Activated CD4-positive, alpha-beta memory T cell treated with anti-CD3 and anti-CD28 coated beads, Interleukin-2, amount 10 ng/mL, durations not matched to agents 7 days and 5 days (primary cell): ENCODE measurements around the gene TUBA8. TPM values are rescaled to one million over a fixed set of nuclear protein-coding genes. Genes with fewer than 3 reads are reported as not detected.
"Not testable (repeated sequence)": the region's sequence is repeated elsewhere in the genome, so short reads cannot be mapped to it uniquely, and the experiment has no call there.

ENCODE experiments used
- CTCF ChIA-PET: fragments of 350-600 bp; sonication (Branson Sonifier 250); formaldehyde crosslinking; loops from one replicate; lab custom pipeline; 2021; ENCODE audit warnings: antibody characterized with exemption, inconsistent platforms; lab: Charles Lee
- POLR2A ChIA-PET: fragments of 350-600 bp; sonication (Branson Sonifier 250); formaldehyde crosslinking; loops from one replicate; lab custom pipeline; 2021; ENCODE audit warnings: antibody characterized with exemption; lab: Charles Lee
- DNase-seq: peaks from one replicate; pipeline ENCODE4 v3.0.0-alpha.2; 2020
- H3K27ac Mint-ChIP-seq: one replicate; pipeline ENCODE4 v1.8.0; 2021; ENCODE audit warnings: mild to moderate bottlenecking, mixed read lengths
- H3K27me3 Mint-ChIP-seq: one replicate; pipeline ENCODE4 v1.8.0; 2021; ENCODE audit warnings: mixed read lengths
- H3K36me3 Mint-ChIP-seq: one replicate; pipeline ENCODE4 v1.8.0; 2021; ENCODE audit warnings: low read depth, mixed read lengths
- H3K4me1 Mint-ChIP-seq: one replicate; pipeline ENCODE4 v1.8.0; 2021; ENCODE audit warnings: mixed read lengths
- H3K4me3 Mint-ChIP-seq: one replicate; pipeline ENCODE4 v1.8.0; 2021; ENCODE audit warnings: mild to moderate bottlenecking, mixed read lengths
- H3K9me3 Mint-ChIP-seq: one replicate; pipeline ENCODE4 v1.8.0; 2021; ENCODE audit warnings: mixed read lengths
- total RNA-seq, 2 experiments: library from RNA; stranded (reverse); gene quantifications; one replicate each; pipeline ENCODE4 v1.2.3, GENCODE V29; 2021

The TUBA8 gene
- total RNA-seq, 2 experiments from 2014 or later, result 0.88 to 1.4 TPM

DNA sequence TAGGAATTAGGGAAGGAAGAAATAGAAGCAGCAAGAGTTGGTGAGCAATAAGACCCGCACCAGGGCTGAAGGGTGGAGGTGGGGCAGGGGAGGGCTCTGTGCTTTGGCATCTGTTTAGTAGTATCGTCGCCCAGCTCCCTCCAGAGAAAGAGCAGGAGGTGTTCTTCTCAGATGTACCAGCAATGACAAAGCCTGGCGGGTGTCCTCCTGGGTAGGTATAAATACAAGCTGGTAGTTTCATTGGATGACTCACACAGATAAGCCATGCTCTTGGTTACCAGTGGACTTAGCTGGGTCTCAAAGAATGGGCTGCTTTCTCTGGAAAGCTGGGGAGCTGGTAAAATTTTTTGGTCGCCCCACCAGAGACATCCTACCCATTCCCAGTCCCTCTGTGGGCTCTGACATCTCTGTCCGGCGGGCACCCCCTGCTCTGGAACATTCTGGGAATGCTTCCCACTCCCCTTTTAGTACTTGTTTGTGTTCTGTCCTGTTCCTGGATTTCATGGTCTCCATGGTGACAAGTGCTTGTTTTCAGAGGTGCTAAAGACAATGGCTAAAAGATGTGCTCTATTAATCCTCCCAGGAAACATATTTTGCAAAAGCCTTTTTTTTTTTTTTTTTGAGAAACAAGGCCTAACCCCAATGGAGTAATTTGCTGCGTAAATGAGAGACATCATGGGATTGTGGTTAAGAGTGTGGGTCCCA lies 15.4 kb upstream of the TUBA8 start:
- H3K27me3 Mint-ChIP-seq, result no peaks in the 10 kb centered on the region
- no peak overlapping the region for H3K4me3 Mint-ChIP-seq
- H3K9me3 Mint-ChIP-seq, result no peaks in the 10 kb centered on the region
- CTCF ChIA-PET, result no interaction called here
- no peak overlapping the region for H3K27ac Mint-ChIP-seq
- DNase-seq, result no peak
- POLR2A ChIA-PET, result interaction anchor here (9.1 kb wide), 1 partner anchor 18 kb away, joined by 72 read pairs; the partner anchor contains the start of gene PEX26
- peaks cover 45% of the 10 kb centered on the region for H3K36me3 Mint-ChIP-seq
- peaks cover 21% of the 10 kb centered on the region for H3K4me1 Mint-ChIP-seq

- H3K27me3 Mint-ChIP-seq, result no peaks in the 10 kb centered on the region
- no peak for DNase-seq
- ChIA-PET POLR2A (no interaction called here), CTCF (no interaction called here)
- H3K9me3 Mint-ChIP-seq, result no peaks in the 10 kb centered on the region
- peaks cover 47% of the 10 kb centered on the region for H3K36me3 Mint-ChIP-seq
- no peak overlapping the region for H3K4me3 Mint-ChIP-seq
- no peak overlapping the region for H3K27ac Mint-ChIP-seq
- peaks cover 9% of the 10 kb centered on the region for H3K4me1 Mint-ChIP-seq
These were observed 13.8 kb upstream of the TUBA8 start for GRCh38 chr22:18096823-18097222.

GRCh38 chr22:18100781-18101180 lies 9.8 kb upstream of the TUBA8 start:
- no peak for DNase-seq
- H3K36me3 Mint-ChIP-seq, result peaks cover 48% of the 10 kb centered on the region
- no peak overlapping the region for H3K4me3 Mint-ChIP-seq
- no peak overlapping the region for H3K27ac Mint-ChIP-seq
- peaks cover 15% of the 10 kb centered on the region for H3K9me3 Mint-ChIP-seq
- H3K27me3 Mint-ChIP-seq, result no peaks in the 10 kb centered on the region
- ChIA-PET CTCF (interaction anchor here (0.8 to 1.3 kb wide), 2 partner anchors 9 to 23 kb away, joined by 3 read pairs; no protein-coding TSS in a partner anchor), POLR2A (interaction anchor here (0.9 kb wide), 1 partner anchor 22 kb away, joined by 3 read pairs; no protein-coding TSS in a partner anchor)
- H3K4me1 Mint-ChIP-seq, result peaks cover 9% of the 10 kb centered on the region

- Mint-ChIP-seq H3K27me3 (no peaks in the 10 kb centered on the region), H3K9me3 (peaks cover 21% of the 10 kb centered on the region), H3K27ac (no peak overlapping the region), H3K4me3 (no peak overlapping the region), H3K4me1 (peaks cover 9% of the 10 kb centered on the region), H3K36me3 (peaks cover 47% of the 10 kb centered on the region)
- ChIA-PET POLR2A (interaction anchor here (0.9 kb wide), 1 partner anchor 23 kb away, joined by 3 read pairs; no protein-coding TSS in a partner anchor), CTCF (no interaction called here)
- no peak for DNase-seq
These were observed 9.1 kb upstream of the TUBA8 start for GRCh38 chr22:18101536-18101935.

GRCh38 chr22:18103527-18104269 lies 6.9 kb upstream of the TUBA8 start:
- no peak for DNase-seq
- peaks cover 52% of the 10 kb centered on the region for H3K36me3 Mint-ChIP-seq
- no peak overlapping the region for H3K27ac Mint-ChIP-seq
- CTCF ChIA-PET, result no interaction called here
- POLR2A ChIA-PET, result no interaction called here
- H3K27me3 Mint-ChIP-seq, result peaks cover 9% of the 10 kb centered on the region
- peaks cover 9% of the 10 kb centered on the region for H3K4me1 Mint-ChIP-seq
- peaks cover 27% of the 10 kb centered on the region for H3K9me3 Mint-ChIP-seq
- H3K4me3 Mint-ChIP-seq, result no peak overlapping the region

- CTCF ChIA-PET, result no interaction called here
- DNase-seq, result no peak
- H3K27ac Mint-ChIP-seq, result no peak overlapping the region
- peaks cover 49% of the 10 kb centered on the region for H3K36me3 Mint-ChIP-seq
- H3K4me3 Mint-ChIP-seq, result no peak overlapping the region
- POLR2A ChIA-PET, result no interaction called here
- H3K27me3 Mint-ChIP-seq, result peaks cover 13% of the 10 kb centered on the region
- H3K4me1 Mint-ChIP-seq, result peaks cover 12% of the 10 kb centered on the region
- peaks cover 27% of the 10 kb centered on the region for H3K9me3 Mint-ChIP-seq
These were observed 6.0 kb upstream of the TUBA8 start for GRCh38 chr22:18104566-18104965.

- H3K27ac Mint-ChIP-seq, POLR2A ChIA-PET, CTCF ChIA-PET, H3K4me3 Mint-ChIP-seq, DNase-seq: not testable (repeated sequence)
- Mint-ChIP-seq H3K4me1 (peaks cover 21% of the 10 kb centered on the region), H3K9me3 (peaks cover 27% of the 10 kb centered on the region), H3K27me3 (peaks cover 25% of the 10 kb centered on the region), H3K36me3 (peaks cover 44% of the 10 kb centered on the region)
These were observed 4.6 kb upstream of the TUBA8 start for GRCh38 chr22:18105981-18106380.

DNA sequence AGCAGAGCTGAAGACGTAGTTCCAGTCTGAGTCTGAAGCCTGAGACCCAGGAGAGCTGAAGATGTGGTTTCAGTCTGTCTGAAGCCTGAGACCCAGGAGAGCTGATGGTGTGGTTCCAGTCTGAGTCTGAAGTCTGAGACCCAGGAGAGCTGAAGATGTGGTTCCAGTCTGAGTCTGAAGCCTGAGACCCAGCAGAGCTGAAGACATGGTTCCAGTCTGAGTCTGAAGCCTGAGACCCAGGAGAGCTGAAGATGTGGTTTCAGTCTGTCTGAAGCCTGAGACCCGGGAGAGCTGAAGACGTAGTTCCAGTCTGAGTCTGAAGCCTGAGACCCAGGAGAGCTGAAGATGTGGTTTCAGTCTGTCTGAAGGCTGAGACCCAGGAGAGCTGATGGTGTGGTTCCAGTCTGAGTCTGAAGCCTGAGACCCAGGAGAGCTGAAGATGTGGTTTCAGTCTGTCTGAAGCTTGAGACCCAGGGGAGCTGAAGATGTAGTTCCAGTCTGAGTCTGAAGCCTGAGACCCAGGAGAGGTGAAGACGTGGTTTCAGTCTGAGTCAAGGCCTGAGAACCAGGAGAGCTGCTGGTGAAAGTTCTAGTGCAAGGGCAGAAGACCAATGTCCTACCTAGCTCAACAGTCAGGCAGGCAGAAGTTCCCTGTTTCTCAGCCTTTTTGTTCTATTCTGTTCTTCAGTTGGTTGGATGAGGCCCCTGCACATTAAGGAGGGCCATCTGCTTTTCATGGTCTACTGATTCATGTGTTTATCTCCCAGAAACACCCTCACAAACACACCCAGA lies 3.9 kb upstream of the TUBA8 start:
- CTCF ChIA-PET, H3K4me3 Mint-ChIP-seq, DNase-seq, H3K27ac Mint-ChIP-seq: not testable (repeated sequence)
- Mint-ChIP-seq H3K36me3 (peaks cover 38% of the 10 kb centered on the region), H3K4me1 (peaks cover 22% of the 10 kb centered on the region), H3K9me3 (peaks cover 27% of the 10 kb centered on the region), H3K27me3 (peaks cover 27% of the 10 kb centered on the region)
- POLR2A ChIA-PET, result interaction anchor here (0.7 to 0.8 kb wide), 2 partner anchors 24 to 43 kb away, joined by 3 read pairs; partner anchors contain the start of gene USP18

DNA sequence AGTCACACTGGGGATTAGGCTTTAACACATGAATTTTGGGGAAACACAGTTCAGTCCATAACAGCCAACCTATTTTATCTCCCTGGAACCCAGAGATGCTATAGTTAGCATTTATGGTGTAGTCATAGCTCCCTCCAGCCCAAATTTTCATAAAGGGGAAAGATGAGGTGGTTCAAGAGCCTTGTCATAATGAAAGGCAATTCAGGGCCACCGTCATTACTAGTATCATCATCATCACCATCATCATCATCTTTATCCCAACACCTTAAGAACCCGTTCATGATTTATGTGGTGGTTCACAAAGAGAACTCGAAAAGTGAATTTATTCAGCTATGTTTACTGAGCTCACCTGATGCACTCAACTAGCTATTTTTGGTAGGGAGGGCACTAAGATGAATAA lies 2.4 kb upstream of the TUBA8 start:
- H3K27ac Mint-ChIP-seq, result no peak overlapping the region

GRCh38 chr22:18109410-18110193 lies 1.0 kb upstream of the TUBA8 start:
- POLR2A ChIA-PET, result no interaction called here
- H3K4me3 Mint-ChIP-seq, result peak overlapping the region; percentile 6
- H3K27ac Mint-ChIP-seq, result no peak overlapping the region
- CTCF ChIA-PET, result interaction anchor here (1.1 kb wide), 1 partner anchor 85 kb away, joined by 3 read pairs; no protein-coding TSS in a partner anchor
- H3K9me3 Mint-ChIP-seq, result peaks cover 22% of the 10 kb centered on the region
- no peak for DNase-seq
- peaks cover 23% of the 10 kb centered on the region for H3K36me3 Mint-ChIP-seq
- H3K27me3 Mint-ChIP-seq, result peaks cover 38% of the 10 kb centered on the region
- H3K4me1 Mint-ChIP-seq, result peaks cover 34% of the 10 kb centered on the region

More for the DNA sequence above, 2.4 kb upstream of the TUBA8 start:
- POLR2A ChIA-PET, result no interaction called here
- CTCF ChIA-PET, result interaction anchor here (1.1 to 1.2 kb wide), 2 partner anchors 14 to 83 kb away, joined by 3 read pairs; no protein-coding TSS in a partner anchor
- peaks cover 32% of the 10 kb centered on the region for H3K36me3 Mint-ChIP-seq
- peaks cover 25% of the 10 kb centered on the region for H3K9me3 Mint-ChIP-seq
- peaks cover 22% of the 10 kb centered on the region for H3K4me1 Mint-ChIP-seq
- no peak overlapping the region for H3K4me3 Mint-ChIP-seq
- peaks cover 38% of the 10 kb centered on the region for H3K27me3 Mint-ChIP-seq
- no peak for DNase-seq

DNA sequence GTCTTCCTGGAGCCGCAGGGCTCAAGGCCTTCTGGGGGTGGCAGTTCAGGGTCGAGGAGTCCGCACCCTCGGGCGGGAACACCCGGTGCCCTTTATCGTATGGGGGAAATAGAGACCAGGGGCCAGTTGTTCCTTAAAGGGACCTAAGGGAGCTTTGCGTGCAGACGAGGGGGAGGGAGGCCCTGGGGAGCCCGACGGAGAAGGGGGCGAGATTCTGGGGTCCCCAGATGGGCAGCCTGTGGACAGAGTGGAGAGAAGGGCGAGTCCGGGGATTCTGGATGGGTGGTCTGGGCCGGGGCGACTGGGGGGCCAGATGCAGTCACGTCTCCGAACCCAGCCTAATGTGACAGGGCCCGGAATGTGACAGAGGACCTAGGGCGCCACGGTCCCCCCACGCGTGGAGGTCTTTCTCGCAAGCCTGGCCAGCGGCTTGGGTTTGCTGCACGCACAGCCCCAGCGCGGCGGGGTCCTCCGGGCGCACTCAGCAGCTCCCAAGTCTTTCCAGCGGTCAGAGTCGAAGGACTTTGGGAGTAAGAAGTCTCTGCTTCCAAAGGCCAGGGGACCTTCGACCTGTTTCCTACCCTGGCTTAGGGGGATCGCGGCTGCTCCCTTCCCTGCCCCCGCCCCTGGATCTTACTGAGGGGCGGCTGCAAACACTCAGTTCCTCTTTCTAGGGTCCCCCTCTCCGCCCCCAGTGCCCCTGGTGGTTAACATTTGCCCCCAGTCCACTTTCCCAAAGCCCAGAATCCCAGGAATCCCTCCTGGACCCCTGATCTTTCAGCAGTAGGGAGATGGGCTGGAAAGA lies 547 bp downstream of the TUBA8 start:
- no peak for DNase-seq
- H3K4me3 Mint-ChIP-seq, result peak overlapping the region; percentile 13
- H3K27ac Mint-ChIP-seq, result no peak overlapping the region
- H3K36me3 Mint-ChIP-seq, result peaks cover 10% of the 10 kb centered on the region
- POLR2A ChIA-PET, result no interaction called here
- peaks cover 38% of the 10 kb centered on the region for H3K27me3 Mint-ChIP-seq
- CTCF ChIA-PET, result no interaction called here
- peaks cover 24% of the 10 kb centered on the region for H3K4me1 Mint-ChIP-seq
- peaks cover 9% of the 10 kb centered on the region for H3K9me3 Mint-ChIP-seq
